ENCODE data around the gene CREB5. TPM values are rescaled to one million over a fixed set of nuclear protein-coding genes. Genes with fewer than 3 reads are reported as not detected.

Gene CREB5
- total RNA-seq, 4 donors from 2014 or later = 0.88 to 31.4 (median 15.9) TPM

- H3K9me3 ChIP-seq = no peaks in the 10 kb centered on the region
- H3K36me3 ChIP-seq = no peaks in the 10 kb centered on the region
- no peak overlapping the region for H3K4me3 ChIP-seq
- TF ChIP-seq CTCF (IDR thresholded peaks at IDR 0.05) (no peak), POLR2A (IDR thresholded peaks at IDR 0.05) (no peak)
- no peak for DNase-seq
- no peaks in the 10 kb centered on the region for H3K27me3 ChIP-seq
- H3K4me1 ChIP-seq = no peaks in the 10 kb centered on the region
- no peak overlapping the region for H3K27ac ChIP-seq
These were observed 167.3 kb downstream of the CREB5 start for GRCh38 chr7:28579571-28579970.

- Histone ChIP-seq H3K27ac (no peak overlapping the region), H3K4me1 (no peaks in the 10 kb centered on the region), H3K9me3 (no peaks in the 10 kb centered on the region), H3K27me3 (no peaks in the 10 kb centered on the region), H3K4me3 (no peak overlapping the region), H3K36me3 (no peaks in the 10 kb centered on the region)
- no peak for DNase-seq
- TF ChIP-seq POLR2A (IDR thresholded peaks at IDR 0.05) (no peak), CTCF (IDR thresholded peaks at IDR 0.05) (no peak)
These were observed 168.3 kb downstream of the CREB5 start for GRCh38 chr7:28580665-28581064.

- no peaks in the 10 kb centered on the region for H3K4me1 ChIP-seq
- no peaks in the 10 kb centered on the region for H3K36me3 ChIP-seq
- no peak for DNase-seq
- TF ChIP-seq CTCF (IDR thresholded peaks at IDR 0.05) (no peak), POLR2A (IDR thresholded peaks at IDR 0.05) (no peak)
- no peaks in the 10 kb centered on the region for H3K27me3 ChIP-seq
- H3K9me3 ChIP-seq = no peaks in the 10 kb centered on the region
- H3K4me3 ChIP-seq = no peak overlapping the region
- H3K27ac ChIP-seq = no peak overlapping the region
These were observed 169.0 kb downstream of the CREB5 start for GRCh38 chr7:28581351-28581750.

GRCh38 chr7:28582226-28582625 lies 169.9 kb downstream of the CREB5 start:
- Histone ChIP-seq H3K4me3 (no peak overlapping the region), H3K27ac (no peak overlapping the region), H3K36me3 (no peaks in the 10 kb centered on the region), H3K27me3 (no peaks in the 10 kb centered on the region), H3K4me1 (no peaks in the 10 kb centered on the region), H3K9me3 (no peaks in the 10 kb centered on the region)
- TF ChIP-seq POLR2A (IDR thresholded peaks at IDR 0.05) = no peak
- no peak for TF ChIP-seq CTCF (IDR thresholded peaks at IDR 0.05)
- no peak for DNase-seq

GRCh38 chr7:28584235-28584634 lies 171.9 kb downstream of the CREB5 start:
- no peak for DNase-seq
- Histone ChIP-seq H3K36me3 (no peaks in the 10 kb centered on the region), H3K27ac (no peak overlapping the region), H3K4me3 (no peak overlapping the region), H3K27me3 (no peaks in the 10 kb centered on the region), H3K4me1 (no peaks in the 10 kb centered on the region), H3K9me3 (no peaks in the 10 kb centered on the region)
- TF ChIP-seq CTCF (IDR thresholded peaks at IDR 0.05) = no peak

GRCh38 chr7:28586736-28587135 lies 174.4 kb downstream of the CREB5 start:
- Histone ChIP-seq H3K27me3 (no peaks in the 10 kb centered on the region), H3K9me3 (no peaks in the 10 kb centered on the region), H3K4me1 (no peaks in the 10 kb centered on the region), H3K4me3 (no peak overlapping the region), H3K36me3 (no peaks in the 10 kb centered on the region), H3K27ac (no peak overlapping the region)
- no peak for TF ChIP-seq CTCF (IDR thresholded peaks at IDR 0.05)
- DNase-seq = no peak
